Endometrial microvascular endothelial cells (primary cell): ENCODE measurements around the gene TRIM7. TPM values are rescaled to one million over a fixed set of nuclear protein-coding genes. Genes with fewer than 3 reads are reported as not detected.

Source experiments
- total RNA-seq: library from RNA; depleted of rRNA; stranded (reverse); fragments of >200 nt; gene quantifications from one replicate; pipeline ENCODE4 v1.2.3, GENCODE V29; 2015; ENCODE audit errors: inconsistent ontology term

TRIM7 gene
- total RNA-seq, 1 donor from 2014 or later = 5.3 TPM

Other genes with a start within 250 kb of the TRIM7 start
- not detected for gene BTNL3, start 216.3 kb downstream of the TRIM7 start, total RNA-seq
- not detected for gene BTNL9, start 164.9 kb downstream of the TRIM7 start, total RNA-seq
- not detected for gene OR2V1, start 74.0 kb downstream of the TRIM7 start, total RNA-seq
- not detected for gene OR2V2, start 57.6 kb downstream of the TRIM7 start, total RNA-seq
- 9.8 TPM for gene TRIM41, start 18.1 kb upstream of the TRIM7 start, total RNA-seq
- gene RACK1, start 38.7 kb upstream of the TRIM7 start, total RNA-seq = 2,930 TPM
- gene TRIM52, start 55.9 kb upstream of the TRIM7 start, total RNA-seq = 3.9 TPM
- not detected for gene OR4F3, start 162.1 kb upstream of the TRIM7 start, total RNA-seq